Mesenchymal stem cell (in vitro differentiated cells and primary cell): ENCODE measurements around the gene IQUB.
A peak's percentile ranks its signal among the peaks of the same experiment; 100 is the strongest.
"Not testable (repeated sequence)": the region's sequence is repeated elsewhere in the genome, so short reads cannot be mapped to it uniquely, and the experiment has no call there.

Source experiments
- DNase-seq: peaks from one replicate; pipeline ENCODE4 v3.0.0-alpha.2; 2013
- H2AFZ ChIP-seq: one replicate; pipeline ENCODE4 v1.6.1; 2013; ENCODE audit warnings: low read depth, mild to moderate bottlenecking, control low read depth, inconsistent platforms, low read length, moderate library complexity
- H2AK5ac ChIP-seq: 2 replicates; pipeline ENCODE4 v1.6.1; 2013; ENCODE audit warnings: low read length, moderate library complexity, mild to moderate bottlenecking, inconsistent platforms; ENCODE audit not compliant: severe bottlenecking
- H2BK120ac ChIP-seq: one replicate; pipeline ENCODE4 v1.6.1; 2013; ENCODE audit warnings: low read depth, mild to moderate bottlenecking, inconsistent platforms, low read length, moderate library complexity
- H2BK12ac ChIP-seq, 2 experiments: one replicate each; pipeline ENCODE4 v1.6.1; 2013; ENCODE audit warnings: inconsistent platforms in 2 of 2, low read length in 2 of 2, mild to moderate bottlenecking in 2 of 2, moderate library complexity in 2 of 2, control low read depth in 1 of 2
- H2BK15ac ChIP-seq: one replicate; pipeline ENCODE4 v1.6.1; 2013; ENCODE audit warnings: mild to moderate bottlenecking, low read depth, inconsistent platforms; ENCODE audit not compliant: poor library complexity, severe bottlenecking
- H2BK5ac ChIP-seq: 2 replicates; pipeline ENCODE4 v1.6.1; 2013; ENCODE audit warnings: low read depth, mild to moderate bottlenecking, low read length, control low read depth, inconsistent platforms; ENCODE audit not compliant: poor library complexity, severe bottlenecking
- H3K14ac ChIP-seq, 2 experiments: one replicate each; pipeline ENCODE4 v1.6.1; 2013; ENCODE audit warnings: inconsistent platforms in 2 of 2, low read length in 2 of 2, control low read depth in 1 of 2, mild to moderate bottlenecking in 1 of 2, moderate library complexity in 1 of 2
- H3K18ac ChIP-seq, 2 experiments: one replicate each; pipeline ENCODE4 v1.6.1; 2013; ENCODE audit warnings: inconsistent platforms in 2 of 2, low read length in 2 of 2, control low read depth in 1 of 2, low read depth in 1 of 2, mild to moderate bottlenecking in 1 of 2
- H3K23ac ChIP-seq, 2 experiments: one replicate each; pipeline ENCODE4 v1.6.1; 2013; ENCODE audit warnings: inconsistent platforms in 2 of 2, low read length in 2 of 2, mild to moderate bottlenecking in 2 of 2, moderate library complexity in 2 of 2, control low read depth in 1 of 2
- H3K27ac ChIP-seq: 2 replicates; pipeline ENCODE4 v1.5.1; 2013; ENCODE audit warnings: mild to moderate bottlenecking, moderate library complexity, low read length, control low read depth, inconsistent platforms; ENCODE audit not compliant: poor library complexity, severe bottlenecking
- H3K27me3 ChIP-seq, 2 experiments: 2 replicates each; pipeline versions ENCODE4 v1.6.1 to v1.7.0; 2013; ENCODE audit warnings: low read length in 2 of 2, mild to moderate bottlenecking in 2 of 2, moderate library complexity in 2 of 2, control low read depth in 1 of 2, inconsistent platforms in 1 of 2; ENCODE audit not compliant: control insufficient read depth in 1 of 2, insufficient read depth in 1 of 2
- H3K36me3 ChIP-seq, 2 experiments: 2 replicates each; pipeline versions ENCODE4 v1.6.1 to v1.7.0; 2013; ENCODE audit warnings: low read length in 2 of 2, control low read depth in 1 of 2, inconsistent platforms in 1 of 2, low read depth in 1 of 2, mild to moderate bottlenecking in 1 of 2; ENCODE audit not compliant: insufficient read depth in 2 of 2, control insufficient read depth in 1 of 2
- H3K4ac ChIP-seq, 2 experiments: one replicate each; pipeline ENCODE4 v1.6.1; 2013; ENCODE audit warnings: inconsistent platforms in 2 of 2, low read length in 2 of 2, mild to moderate bottlenecking in 2 of 2, moderate library complexity in 2 of 2, control low read depth in 1 of 2, low read depth in 1 of 2
- H3K4me1 ChIP-seq: 2 replicates; pipeline ENCODE4 v1.6.1; 2013; ENCODE audit warnings: low read depth, low read length, control low read depth; ENCODE audit not compliant: control insufficient read depth, insufficient read depth
- H3K4me2 ChIP-seq: 2 replicates; pipeline ENCODE4 v1.6.1; 2013; ENCODE audit warnings: low read length, mild to moderate bottlenecking, inconsistent platforms; ENCODE audit not compliant: poor library complexity, severe bottlenecking
- H3K4me3 ChIP-seq, 2 experiments: 2 replicates each; pipeline versions ENCODE4 v1.5.1 to v1.7.0; 2013; ENCODE audit warnings: low read length in 2 of 2, mild to moderate bottlenecking in 2 of 2, control low read depth in 1 of 2, low read depth in 1 of 2; ENCODE audit not compliant: insufficient read depth in 1 of 2
- H3K79me1 ChIP-seq: replicated peaks from 2 replicates; pipeline ENCODE4 v1.6.1; 2013; ENCODE audit warnings: mild to moderate bottlenecking, control low read depth, low read length, inconsistent platforms; ENCODE audit not compliant: poor library complexity, severe bottlenecking
- H3K9ac ChIP-seq: 2 replicates; pipeline ENCODE4 v1.7.0; 2013; ENCODE audit warnings: mild to moderate bottlenecking, low read length, moderate library complexity
- H3K9me3 ChIP-seq: 2 replicates; pipeline ENCODE4 v1.7.0; 2013; ENCODE audit warnings: mild to moderate bottlenecking, low read length; ENCODE audit not compliant: control insufficient read depth
- H4K8ac ChIP-seq: one replicate; pipeline ENCODE4 v1.6.1; 2013; ENCODE audit warnings: inconsistent platforms, mild to moderate bottlenecking, low read length, moderate library complexity
- H4K91ac ChIP-seq: one replicate; pipeline ENCODE4 v1.6.1; 2013; ENCODE audit warnings: mild to moderate bottlenecking, low read length, inconsistent platforms
- WGBS: methylation state at CpG from one replicate; pipeline ENCODE4 v1.1.7; 2013; ENCODE audit warnings: mixed read lengths; 5-methylcytosine and 5-hydroxymethylcytosine counted together

The IQUB gene

GRCh38 chr7:123553159-123553558, 18.8 kb upstream of the IQUB start:
- no peak overlapping the region for H3K9ac ChIP-seq
- H3K14ac ChIP-seq, result no peak overlapping the region
- no peaks in the 10 kb centered on the region for H3K9me3 ChIP-seq
- no peaks in the 10 kb centered on the region for H3K27me3 ChIP-seq
- no peak overlapping the region for H3K4me3 ChIP-seq
- H3K4me1 ChIP-seq, result peaks cover 3% of the 10 kb centered on the region
- H3K18ac ChIP-seq, result no peak overlapping the region
- H4K8ac ChIP-seq, result no peak overlapping the region
- no peak overlapping the region for H2AK5ac ChIP-seq
- no peak overlapping the region for H3K4ac ChIP-seq
- no peak for DNase-seq
- H2BK120ac ChIP-seq, result no peak overlapping the region
- H3K79me1 ChIP-seq, result peaks cover 17% of the 10 kb centered on the region
- WGBS, result 100% methylated on average over 2 of the region's 3 CpGs
- H3K27ac ChIP-seq, result no peak overlapping the region
- no peak overlapping the region for H3K23ac ChIP-seq
- H2BK12ac ChIP-seq, result no peak overlapping the region
- no peak overlapping the region for H2BK5ac ChIP-seq
- H3K36me3 ChIP-seq, result peaks cover 4 to 49% of the 10 kb centered on the region in 2 experiments
- no peak overlapping the region for H3K4me2 ChIP-seq
- H4K91ac ChIP-seq, result no peak overlapping the region
- H2BK15ac ChIP-seq, result no peak overlapping the region
- no peak overlapping the region for H2AFZ ChIP-seq

GRCh38 chr7:123552641-123553040, 18.2 kb upstream of the IQUB start:
- Histone ChIP-seq H3K4me2 (no peak overlapping the region), H2BK12ac (no peak overlapping the region), H3K27ac (no peak overlapping the region), H3K4me1 (peaks cover 3% of the 10 kb centered on the region), H3K4ac (no peak overlapping the region), H3K18ac (peak overlapping the region in 1 of 2 experiments; percentile 34), H3K9ac (no peak overlapping the region), H3K14ac (no peak overlapping the region), H2BK5ac (peak overlapping the region; percentile 44), H3K79me1 (peaks cover 17% of the 10 kb centered on the region), H3K4me3 (no peak overlapping the region), H2AFZ (no peak overlapping the region), H2AK5ac (no peak overlapping the region), H3K23ac (no peak overlapping the region), H2BK15ac (no peak overlapping the region), H3K27me3 (no peaks in the 10 kb centered on the region), H2BK120ac (no peak overlapping the region), H3K9me3 (no peaks in the 10 kb centered on the region), H4K91ac (no peak overlapping the region), H3K36me3 (peaks cover 4 to 53% of the 10 kb centered on the region in 2 experiments), H4K8ac (no peak overlapping the region)
- 98% methylated on average over 2 of the region's 2 CpGs for WGBS
- DNase-seq, result no peak

GRCh38 chr7:123552134-123552533, 17.7 kb upstream of the IQUB start:
- H3K4me1 ChIP-seq, H2BK12ac ChIP-seq, H2AFZ ChIP-seq, H3K23ac ChIP-seq, H2BK120ac ChIP-seq, H4K91ac ChIP-seq, H3K27me3 ChIP-seq, H3K4me2 ChIP-seq, H3K9ac ChIP-seq, H3K18ac ChIP-seq, DNase-seq, H3K14ac ChIP-seq, H3K4me3 ChIP-seq, H3K27ac ChIP-seq, H3K9me3 ChIP-seq, H2BK15ac ChIP-seq, H2AK5ac ChIP-seq, H4K8ac ChIP-seq, H3K4ac ChIP-seq, H2BK5ac ChIP-seq: not testable (repeated sequence)
- Histone ChIP-seq H3K79me1 (peaks cover 17% of the 10 kb centered on the region), H3K36me3 (peaks cover 4 to 53% of the 10 kb centered on the region in 2 experiments)

GRCh38 chr7:123548406-123548805, 14.0 kb upstream of the IQUB start:
- no peak for DNase-seq
- no CpG with 5 or more reads among the region's 1 CpG for WGBS

More at GRCh38 chr7:123548406-123548805, 14.0 kb upstream of the IQUB start:
- Histone ChIP-seq H2BK15ac (no peak overlapping the region), H2AFZ (no peak overlapping the region), H3K4me2 (no peak overlapping the region), H2AK5ac (no peak overlapping the region), H2BK120ac (no peak overlapping the region), H3K18ac (no peak overlapping the region), H3K4me3 (no peak overlapping the region), H3K23ac (no peak overlapping the region), H3K9ac (no peak overlapping the region), H4K91ac (no peak overlapping the region), H3K36me3 (peaks cover 4 to 38% of the 10 kb centered on the region in 2 experiments), H3K4ac (no peak overlapping the region), H3K4me1 (no peaks in the 10 kb centered on the region), H3K9me3 (no peaks in the 10 kb centered on the region), H3K27me3 (no peaks in the 10 kb centered on the region), H3K14ac (no peak overlapping the region), H4K8ac (no peak overlapping the region), H2BK12ac (no peak overlapping the region), H3K79me1 (peaks cover 11% of the 10 kb centered on the region), H2BK5ac (no peak overlapping the region), H3K27ac (no peak overlapping the region)
